Measurements from ENCODE around the gene CHST6. TPM values are rescaled to one million over a fixed set of nuclear protein-coding genes. Genes with fewer than 3 reads are reported as not detected.

Gene CHST6
- total and polyA plus RNA-seq, 2 of the 8 experiments (the other 6 are each of a cell fraction or from before 2014, with no cell fraction given): 18.2 to 25.4 TPM

GRCh38 chr16:75514296-75514695 lies 19.1 kb upstream of the CHST6 start:
- Histone ChIP-seq H3K23ac (ENCODE audit: insufficient read length) (no peak overlapping the region), H4K8ac (ENCODE audit: extremely low read depth, insufficient read depth, low read length) (no peak overlapping the region), H3K4me2 (ENCODE audit: insufficient read depth in 1 of 2, low read depth in 2 of 2, low read length in 2 of 2) (no peak overlapping the region), H3K4ac (replicated peaks; ENCODE audit: insufficient read length, low read depth, low read length) (no peak overlapping the region), H3K14ac (ENCODE audit: insufficient read length) (no peak overlapping the region), H4K91ac (replicated peaks; ENCODE audit: insufficient read length, low read length) (no peak overlapping the region), H3K9ac (replicated peaks in 1 of 4; ENCODE audit: extremely low read depth in 1 of 4, low read depth in 3 of 4, low read length in 3 of 4) (no peak overlapping the region), H3K23me2 (ENCODE audit: low read depth, low read length) (peaks cover 4% of the 10 kb centered on the region; the same call in 1 of the 2 replicates), H3K79me1 (ENCODE audit: low read depth, low read length) (no peaks in the 10 kb centered on the region), H2BK15ac (ENCODE audit: low read length) (no peak overlapping the region), H2AFZ (ENCODE audit: low read length) (no peak overlapping the region), H2BK5ac (ENCODE audit: low read depth, low read length) (no peak overlapping the region), H4K20me1 (replicated peaks in 1 of 2; ENCODE audit: control insufficient read depth in 1 of 2, insufficient read depth in 2 of 2, low read length in 2 of 2) (no peaks in the 10 kb centered on the region), H2AK5ac (ENCODE audit: low read depth, low read length) (no peak overlapping the region), H3K18ac (ENCODE audit: extremely low read depth, low read length) (no peak overlapping the region), H3K9me3 (ENCODE audit: insufficient read depth in 2 of 2, low read depth in 1 of 2, low read length in 1 of 2) (no peaks in the 10 kb centered on the region), H3K27ac (ENCODE audit: low read depth, low read length) (no peak overlapping the region), H3K4me1 (replicated peaks in 1 of 4; ENCODE audit: control insufficient read depth in 3 of 4, insufficient read depth in 4 of 4, low read length in 3 of 4) (peaks cover 0 to 6% (median 2%) of the 10 kb centered on the region in 4 experiments; a peak in 3 of 7 replicates), H4K5ac (ENCODE audit: insufficient read length, low read depth, low read length) (no peak overlapping the region), H3K79me2 (ENCODE audit: control insufficient read depth in 1 of 2, insufficient read depth in 2 of 2, low read length in 2 of 2) (no peaks in the 10 kb centered on the region), H2BK12ac (ENCODE audit: low read depth, low read length) (no peak overlapping the region), H3K56ac (replicated peaks; ENCODE audit: insufficient read length, low read depth, low read length) (no peak overlapping the region), H3K27me3 (replicated peaks in 1 of 4; ENCODE audit: control insufficient read depth in 3 of 4, extremely low read depth in 1 of 4, insufficient read depth in 3 of 4, low read length in 3 of 4) (no peaks in the 10 kb centered on the region; a peak in 1 of 7 replicates), H3K4me3 (ENCODE audit: extremely low read depth in 1 of 4, insufficient read depth in 2 of 4, low read depth in 3 of 4, low read length in 4 of 4) (no peak overlapping the region), H2BK20ac (ENCODE audit: low read length) (no peak overlapping the region), H2BK120ac (replicated peaks; ENCODE audit: low read depth, low read length) (no peak overlapping the region), H3K36me3 (ENCODE audit: control insufficient read depth in 2 of 4, insufficient read depth in 4 of 4, low read length in 3 of 4) (no peaks in the 10 kb centered on the region)
- FAIRE-seq (no peak), DNase-seq (ENCODE audit: low read depth in 1 of 2, low spot score in 2 of 2) (no peak)
- TF ChIP-seq CREB1 (IDR thresholded peaks at IDR 0.05) (no peak), POLR2AphosphoS5 (IDR thresholded peaks at IDR 0.05; ENCODE audit: low read depth, low read length) (no peak), CTBP2 (IDR thresholded peaks at IDR 0.05; ENCODE audit: borderline replicate concordance, insufficient read depth, insufficient read length, low read length) (no peak), NANOG (IDR thresholded peaks at IDR 0.05; ENCODE audit: insufficient read depth, low read depth, low read length, poor library complexity, severe bottlenecking) (no peak), KDM5A (IDR thresholded peaks at IDR 0.05; ENCODE audit: low read length) (no peak), RNF2 (IDR thresholded peaks at IDR 0.05; ENCODE audit: borderline replicate concordance, low read depth, low read length, missing control alignments, poor library complexity, severe bottlenecking) (no peak), SIX5 (IDR thresholded peaks at IDR 0.05; ENCODE audit: low read depth, low read length) (no peak), ATF2 (IDR thresholded peaks at IDR 0.05; ENCODE audit: low read length) (no peak)
- WGBS, 2 experiments (ENCODE audit: extremely low coverage in 1 of 2, insufficient coverage in 1 of 2, insufficient read length in 1 of 2, insufficient replicate concordance in 2 of 2, low coverage in 1 of 2, low lambda C conversion rate in 2 of 2, missing lambda C conversion rate in 1 of 2): 95% methylated on average over 11 of the region's 11 CpGs; no CpG with 5 or more reads in 1 of the 2 experiments
- POLR2A ChIA-PET (ENCODE audit: partially characterized antibody): interaction anchor here (8.3 kb wide), 1 partner anchor 20 kb away, joined by 73 read pairs; the partner anchor contains the start of gene CHST6
- CTCF ChIA-PET (ENCODE audit: partially characterized antibody): interaction anchor here (1.0 to 13.8 kb wide), 3 partner anchors 21 to 45 kb away, joined by 4 to 181 read pairs (median 8); partner anchors contain the start of genes CHST5 and TMEM170A
